NOMO-1 (cell line): Measurements from ENCODE around the gene CLDN22.

Source experiments
- DNase-seq, 2 experiments: peaks; one replicate each; lab custom pipeline; 2025; ENCODE audit not compliant: unreplicated experiment in 2 of 2; lab: John Stamatoyannopoulos, UW

CLDN22 gene

DNA sequence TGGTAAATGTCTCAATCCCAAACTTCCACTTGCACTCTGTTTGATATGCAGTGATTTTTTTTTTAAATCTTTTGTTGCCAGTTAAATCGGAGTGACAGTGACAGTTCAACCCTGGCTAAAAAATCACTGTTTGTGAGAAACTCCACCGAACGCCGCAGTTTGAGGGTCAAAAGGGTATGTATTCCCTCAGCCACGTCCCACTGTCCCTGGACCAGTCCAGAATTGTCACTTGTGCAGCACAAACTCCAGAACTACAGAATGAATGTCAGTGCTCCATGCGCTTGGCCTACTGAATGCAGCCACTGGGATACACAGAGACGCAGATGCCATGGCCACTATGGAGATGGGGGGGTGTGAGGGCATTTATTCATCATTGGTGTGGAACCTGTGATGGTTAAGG, 34.2 kb downstream of the CLDN22 start:
- no peak for DNase-seq

GRCh38 chr4:183284965-183285364, 35.1 kb downstream of the CLDN22 start:
- no peak for DNase-seq

GRCh38 chr4:183284258-183284785, 35.8 kb downstream of the CLDN22 start:
- no peak for DNase-seq

DNA sequence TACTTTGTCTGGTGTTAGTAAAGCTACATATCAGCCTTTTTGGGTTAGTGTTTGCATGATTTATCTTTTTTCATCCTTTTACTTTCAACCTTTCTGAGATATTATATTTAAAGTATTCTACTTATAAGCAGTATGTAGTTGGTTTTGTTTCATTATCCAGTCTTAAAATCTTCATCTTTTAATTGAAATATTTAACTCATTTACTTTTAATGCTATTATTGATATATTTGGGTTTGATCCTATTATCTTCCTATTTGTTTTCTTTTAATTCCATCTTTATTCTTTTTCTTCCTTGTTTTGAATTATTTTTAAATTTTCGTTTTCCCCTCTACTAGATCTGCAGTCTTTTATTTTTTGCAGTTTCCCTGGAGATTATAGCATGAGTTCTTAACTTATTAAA, 44.0 kb downstream of the CLDN22 start:
- DNase-seq = no peak

DNA sequence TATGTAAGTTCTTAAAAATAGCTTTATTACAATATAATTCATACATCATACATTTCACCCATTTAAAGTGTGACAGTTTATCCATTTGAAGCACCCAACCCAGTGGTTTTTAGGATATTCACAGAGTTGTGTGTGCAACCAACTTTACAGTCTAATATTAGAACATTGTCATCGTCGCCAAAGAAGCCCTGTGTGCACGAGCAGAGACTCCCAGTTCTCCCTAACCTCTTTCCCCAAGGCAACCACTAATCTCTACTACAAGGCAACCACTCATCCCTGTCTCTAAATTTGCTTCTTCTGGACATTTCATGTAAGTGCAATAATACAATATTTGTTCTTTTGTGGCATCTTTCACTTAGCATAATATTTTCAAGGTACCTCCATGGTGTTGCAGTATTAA, 47.7 kb downstream of the CLDN22 start:
- DNase-seq = no peak

DNA sequence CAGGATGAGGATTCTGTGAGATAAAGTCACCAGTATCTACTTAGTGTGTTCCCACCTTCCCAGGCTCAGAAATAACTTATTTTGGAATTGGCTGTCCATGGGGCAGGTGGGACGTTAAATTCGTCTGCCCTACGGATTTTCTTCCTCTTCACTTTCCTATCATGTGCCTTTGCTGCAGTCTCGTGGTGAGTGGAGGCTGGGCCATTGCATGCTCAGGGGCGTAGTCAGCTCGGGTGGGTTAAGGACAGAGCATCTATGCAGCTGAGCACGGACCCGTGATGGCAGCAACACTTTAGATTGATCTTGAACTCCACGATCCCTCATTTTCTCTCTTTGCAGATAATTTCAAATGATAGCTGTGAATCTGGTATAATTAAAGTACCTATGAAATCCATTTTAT, 51.5 kb downstream of the CLDN22 start:
- DNase-seq = no peak
